GM10847 (cell line): ENCODE results near the gene CANT1.

Source experiments
- POLR2A ChIP-seq: IDR thresholded peaks from 2 replicates; pipeline ENCODE4 v1.6.1; 2011; ENCODE audit not compliant: insufficient read length; ENCODE audit errors: extremely low read depth

CANT1 gene

DNA sequence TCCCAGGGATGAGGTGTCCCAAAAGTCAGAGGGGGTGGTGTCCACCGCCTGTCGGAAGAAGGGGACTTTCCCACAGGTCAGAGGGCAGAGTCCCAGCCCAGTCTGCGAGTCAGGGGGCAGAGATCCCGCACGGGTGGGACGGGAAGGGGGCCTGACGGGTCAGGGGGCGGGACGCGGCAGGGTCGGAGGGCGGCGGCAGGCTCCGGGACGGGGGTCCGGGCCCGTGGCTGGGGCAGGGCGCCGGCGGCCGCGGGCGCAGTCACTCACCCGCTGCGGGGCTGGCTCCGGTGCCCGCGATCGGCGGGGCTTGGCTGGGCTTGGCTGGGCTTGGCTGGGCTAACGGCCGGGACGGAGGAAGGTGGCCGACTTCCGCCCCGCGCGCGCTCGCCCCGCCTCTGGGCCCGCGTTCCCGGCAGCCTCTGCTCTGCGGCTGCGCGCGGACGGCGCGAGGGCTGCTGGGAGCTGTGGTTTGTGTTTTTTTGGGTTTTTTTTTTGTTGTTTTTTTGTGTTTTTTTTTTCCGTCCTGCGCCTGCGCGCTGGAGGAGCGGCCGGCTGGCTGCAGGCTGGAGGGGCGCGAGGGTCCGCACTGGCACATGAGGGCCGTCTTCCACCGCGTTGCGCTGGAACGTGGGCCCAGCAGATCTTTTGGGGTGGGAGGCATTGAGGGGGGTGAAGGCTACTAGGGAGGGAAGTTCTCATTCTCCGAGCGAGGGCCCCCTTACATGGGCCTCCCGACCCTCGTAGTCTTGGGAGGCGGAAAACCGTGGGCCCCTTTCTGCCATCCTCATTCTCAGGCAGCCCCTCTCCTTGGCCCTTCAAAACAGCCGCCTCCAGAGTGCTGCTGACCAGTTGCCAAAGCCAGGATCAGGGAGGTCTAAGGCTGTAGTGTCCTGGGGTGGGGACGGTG, at the start of gene CANT1:
CANT1 (minus strand) TSS at position 368 of the 907 bp plus-strand sequence. CDS start 12,142 bp downstream, outside the sequence.
- TF ChIP-seq POLR2A, result peak; percentile 71

DNA sequence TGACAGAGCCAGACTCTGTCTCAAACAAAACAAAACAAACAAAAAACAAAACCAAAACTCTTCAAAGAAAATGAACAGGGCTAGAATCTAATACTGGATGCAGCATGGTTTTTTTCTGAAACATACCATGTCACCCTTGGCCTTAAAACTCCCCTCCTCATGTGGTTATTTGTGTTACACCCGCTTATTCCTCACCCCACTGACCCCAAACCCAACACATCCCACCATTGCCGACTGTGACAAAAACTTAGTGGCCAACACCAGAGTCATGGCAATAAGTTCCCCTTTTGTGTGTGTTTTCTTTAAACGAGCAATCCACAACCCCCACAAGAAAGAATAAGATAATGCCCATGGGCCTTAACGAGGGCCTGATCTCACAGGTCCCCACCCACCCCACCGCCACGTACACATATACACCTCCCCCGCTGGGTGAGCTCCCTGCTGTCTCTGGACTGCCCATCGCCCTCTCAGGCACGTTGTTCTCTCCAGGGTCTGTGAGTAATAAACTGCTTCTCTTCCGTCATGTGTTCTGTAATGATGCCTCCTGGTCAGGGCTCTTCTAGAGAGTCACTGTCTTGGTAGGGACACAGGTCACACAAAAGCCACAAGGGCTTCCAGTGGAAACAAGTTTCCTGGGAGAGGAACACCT, 48.3 kb upstream of the CANT1 start:
- TF ChIP-seq POLR2A, result no peak

DNA sequence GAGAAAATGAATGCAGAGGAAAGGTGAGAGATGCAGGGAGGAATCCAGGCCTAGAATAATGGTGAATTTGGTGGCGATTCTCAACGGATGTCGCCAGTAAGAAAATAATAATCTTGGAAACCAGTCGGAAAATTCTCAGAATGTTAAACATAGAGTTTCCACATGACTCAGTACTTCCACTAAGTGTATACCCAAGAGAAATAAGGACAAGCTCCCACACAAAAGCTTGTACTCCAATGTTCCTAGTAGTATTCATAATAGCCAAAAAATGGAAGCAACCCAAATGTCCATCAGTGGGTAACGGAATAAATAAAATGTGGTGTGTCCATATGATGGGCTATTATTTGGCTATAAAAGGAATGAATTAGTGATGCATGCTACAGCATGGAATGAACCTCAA, 45.6 kb upstream of the CANT1 start:
- TF ChIP-seq POLR2A, result no peak

DNA sequence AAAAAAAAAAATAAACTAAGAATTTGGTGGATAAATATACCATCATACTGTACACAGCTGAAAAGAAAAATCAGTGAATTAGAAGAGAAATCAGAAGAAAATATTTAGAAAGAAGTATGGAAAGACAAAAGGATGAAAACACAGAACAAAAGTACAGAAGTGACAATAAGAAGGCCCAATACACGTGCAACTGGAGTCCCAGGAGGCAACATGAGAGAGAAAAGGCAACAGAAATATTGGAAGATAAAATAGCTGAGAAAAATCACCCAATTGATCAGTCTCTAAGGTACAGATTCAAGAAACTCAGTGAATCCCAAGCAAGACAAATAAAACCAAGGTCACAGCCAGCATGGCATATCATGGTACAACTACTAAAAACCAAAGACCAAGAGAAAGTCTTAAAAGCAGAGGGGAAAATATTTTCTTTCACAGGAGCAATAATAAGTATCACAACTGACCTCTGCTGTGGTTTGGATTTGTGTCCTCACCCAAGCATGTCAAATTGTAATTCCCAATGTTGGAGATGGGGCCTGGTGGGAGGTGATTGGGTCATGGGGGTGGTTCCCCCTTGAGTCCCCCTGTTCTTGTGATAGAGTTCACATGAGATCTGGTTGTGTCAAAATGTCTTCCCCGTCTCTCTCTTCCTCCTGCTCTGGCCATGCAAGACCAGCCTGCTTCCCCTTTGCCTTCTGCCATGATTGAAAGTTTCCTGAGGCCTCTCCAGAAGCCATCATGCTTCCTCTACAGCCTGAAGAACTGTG, 44.8 kb upstream of the CANT1 start:
- TF ChIP-seq POLR2A, result no peak

DNA sequence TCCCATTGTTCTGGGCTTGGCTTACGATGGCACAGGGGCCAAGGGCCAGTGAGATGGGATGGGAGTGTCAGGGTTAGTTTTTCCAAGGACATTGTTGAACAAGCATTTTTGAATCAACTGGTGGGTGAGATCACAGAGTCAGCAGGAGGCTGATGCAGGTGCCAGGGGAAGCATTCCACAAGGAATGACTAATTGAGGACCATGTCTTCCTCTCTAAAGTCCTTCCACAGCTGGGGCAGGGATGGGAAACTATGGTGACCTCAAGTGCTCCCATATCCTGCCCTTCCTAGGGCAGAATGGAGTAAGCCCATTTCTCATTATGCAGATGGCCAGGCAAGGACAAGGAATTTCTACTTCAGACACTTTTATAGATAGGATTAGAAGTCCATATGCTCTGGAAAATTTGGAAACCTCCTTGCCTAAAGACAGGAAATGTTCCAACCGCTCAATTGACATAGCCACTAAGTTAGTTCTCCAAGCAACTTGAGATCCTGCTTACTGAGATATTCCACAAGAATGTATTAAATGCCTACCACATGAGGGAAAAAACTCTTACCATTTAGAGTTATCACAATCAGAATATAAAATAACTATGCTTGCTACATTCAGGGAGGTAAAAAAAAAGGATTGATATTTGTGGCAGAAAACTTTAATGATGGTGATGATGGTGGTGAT, 43.8 kb upstream of the CANT1 start:
- TF ChIP-seq POLR2A, result no peak

DNA sequence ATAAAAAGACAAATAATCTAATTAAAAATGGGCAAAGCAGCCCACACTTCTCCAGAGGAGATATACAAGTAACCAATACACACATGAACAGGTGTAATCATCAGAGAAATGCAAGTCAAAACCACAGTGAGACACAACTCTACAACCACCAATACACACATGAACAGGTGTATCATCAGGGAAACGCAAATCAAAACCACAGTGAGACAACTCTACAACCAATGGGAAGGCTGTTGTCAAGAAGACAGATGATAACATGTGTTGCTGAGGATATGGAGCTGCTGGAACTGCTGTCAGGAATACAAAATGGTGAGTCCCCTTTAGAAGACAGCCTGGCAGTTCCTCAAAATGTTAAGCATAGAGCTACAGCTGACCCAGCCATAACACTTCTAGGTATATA, 42.6 kb upstream of the CANT1 start:
- TF ChIP-seq POLR2A, result no peak

DNA sequence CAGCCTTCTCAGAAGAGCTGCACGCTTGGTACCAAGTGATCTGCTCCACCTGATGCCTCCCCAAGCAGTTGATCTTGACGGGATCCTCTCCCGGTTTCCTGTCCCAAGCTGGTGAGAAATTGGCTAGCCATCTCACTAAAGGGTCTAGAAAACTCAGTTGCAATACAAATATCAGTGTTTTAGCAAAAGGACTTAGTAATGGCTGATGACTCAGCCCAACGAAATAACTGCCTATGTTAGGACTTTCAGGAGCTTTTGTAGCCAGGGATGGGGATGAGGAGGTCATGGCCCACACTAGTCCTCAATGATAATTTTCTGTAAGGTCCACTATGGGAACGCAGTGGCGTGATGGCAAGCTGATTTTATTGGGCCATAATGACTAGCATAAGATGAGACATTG, 41.7 kb upstream of the CANT1 start:
- TF ChIP-seq POLR2A, result no peak

DNA sequence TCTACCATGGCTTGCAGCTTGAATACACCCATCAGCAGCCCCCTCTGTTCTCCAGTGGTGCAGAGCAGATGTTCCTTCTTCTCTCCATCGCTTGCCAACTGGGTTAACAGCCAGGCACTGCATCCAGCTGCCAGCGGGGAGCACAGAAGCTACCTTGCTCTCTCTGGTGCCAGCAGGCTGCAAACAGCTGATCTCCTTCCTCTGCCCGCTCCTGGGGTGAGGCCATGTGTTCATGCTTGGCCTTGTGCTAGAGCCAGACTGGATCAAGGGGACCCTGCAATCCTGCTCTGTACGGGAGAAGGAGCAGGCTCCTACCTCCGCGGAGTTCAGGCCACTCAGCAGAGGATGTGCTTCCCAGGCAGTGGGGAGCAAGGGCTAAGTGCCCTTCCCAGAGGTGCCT, 41.0 kb upstream of the CANT1 start:
- TF ChIP-seq POLR2A, result no peak

DNA sequence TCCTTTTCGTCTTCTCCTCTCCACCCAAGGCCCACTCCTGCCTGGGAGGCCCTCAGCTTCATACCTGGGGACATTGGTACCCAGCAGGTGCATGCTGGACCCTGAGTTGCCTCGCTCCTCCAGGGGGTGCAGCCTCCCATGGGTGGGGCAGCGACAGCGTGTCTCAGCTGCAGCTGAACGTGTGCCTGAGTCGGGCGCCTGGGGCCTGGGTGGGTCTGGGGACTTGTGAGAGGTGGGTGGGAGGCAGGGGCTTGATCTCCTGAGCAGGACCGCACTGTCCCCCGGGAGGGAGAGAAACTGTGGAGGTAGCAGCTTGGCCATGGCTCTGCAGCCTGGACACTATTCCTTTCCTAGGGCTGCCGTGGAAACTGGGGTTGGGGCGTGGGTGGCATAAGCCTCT, 40.3 kb upstream of the CANT1 start:
- no peak for TF ChIP-seq POLR2A

DNA sequence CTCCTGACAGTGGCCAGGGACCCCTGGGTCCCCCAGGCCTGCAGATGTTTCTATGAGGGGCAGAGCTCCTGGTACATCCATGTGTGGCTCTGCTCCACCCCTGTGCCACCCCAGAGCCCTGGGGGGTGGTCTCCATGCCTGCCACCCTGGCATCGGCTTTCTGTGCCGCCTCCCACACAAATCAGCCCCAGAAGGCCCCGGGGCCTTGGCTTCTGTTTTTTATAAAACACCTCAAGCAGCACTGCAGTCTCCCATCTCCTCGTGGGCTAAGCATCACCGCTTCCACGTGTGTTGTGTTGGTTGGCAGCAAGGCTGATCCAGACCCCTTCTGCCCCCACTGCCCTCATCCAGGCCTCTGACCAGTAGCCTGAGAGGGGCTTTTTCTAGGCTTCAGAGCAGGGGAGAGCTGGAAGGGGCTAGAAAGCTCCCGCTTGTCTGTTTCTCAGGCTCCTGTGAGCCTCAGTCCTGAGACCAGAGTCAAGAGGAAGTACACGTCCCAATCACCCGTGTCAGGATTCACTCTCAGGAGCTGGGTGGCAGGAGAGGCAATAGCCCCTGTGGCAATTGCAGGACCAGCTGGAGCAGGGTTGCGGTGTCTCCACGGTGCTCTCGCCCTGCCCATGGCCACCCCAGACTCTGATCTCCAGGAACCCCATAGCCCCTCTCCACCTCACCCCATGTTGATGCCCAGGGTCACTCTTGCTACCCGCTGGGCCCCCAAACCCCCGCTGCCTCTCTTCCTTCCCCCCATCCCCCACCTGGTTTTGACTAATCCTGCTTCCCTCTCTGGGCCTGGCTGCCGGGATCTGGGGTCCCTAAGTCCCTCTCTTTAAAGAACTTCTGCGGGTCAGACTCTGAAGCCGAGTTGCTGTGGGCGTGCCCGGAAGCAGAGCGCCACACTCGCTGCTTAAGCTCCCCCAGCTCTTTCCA, 39.5 kb upstream of the CANT1 start:
- TF ChIP-seq POLR2A, result no peak

DNA sequence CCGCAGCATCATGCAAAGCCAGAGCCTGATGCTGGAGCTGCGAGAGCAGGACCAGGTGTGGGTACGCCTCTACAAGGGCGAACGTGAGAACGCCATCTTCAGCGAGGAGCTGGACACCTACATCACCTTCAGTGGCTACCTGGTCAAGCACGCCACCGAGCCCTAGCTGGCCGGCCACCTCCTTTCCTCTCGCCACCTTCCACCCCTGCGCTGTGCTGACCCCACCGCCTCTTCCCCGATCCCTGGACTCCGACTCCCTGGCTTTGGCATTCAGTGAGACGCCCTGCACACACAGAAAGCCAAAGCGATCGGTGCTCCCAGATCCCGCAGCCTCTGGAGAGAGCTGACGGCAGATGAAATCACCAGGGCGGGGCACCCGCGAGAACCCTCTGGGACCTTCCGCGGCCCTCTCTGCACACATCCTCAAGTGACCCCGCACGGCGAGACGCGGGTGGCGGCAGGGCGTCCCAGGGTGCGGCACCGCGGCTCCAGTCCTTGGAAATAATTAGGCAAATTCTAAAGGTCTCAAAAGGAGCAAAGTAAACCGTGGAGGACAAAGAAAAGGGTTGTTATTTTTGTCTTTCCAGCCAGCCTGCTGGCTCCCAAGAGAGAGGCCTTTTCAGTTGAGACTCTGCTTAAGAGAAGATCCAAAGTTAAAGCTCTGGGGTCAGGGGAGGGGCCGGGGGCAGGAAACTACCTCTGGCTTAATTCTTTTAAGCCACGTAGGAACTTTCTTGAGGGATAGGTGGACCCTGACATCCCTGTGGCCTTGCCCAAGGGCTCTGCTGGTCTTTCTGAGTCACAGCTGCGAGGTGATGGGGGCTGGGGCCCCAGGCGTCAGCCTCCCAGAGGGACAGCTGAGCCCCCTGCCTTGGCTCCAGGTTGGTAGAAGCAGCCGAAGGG, 38.6 kb upstream of the CANT1 start:
- no peak for TF ChIP-seq POLR2A

DNA sequence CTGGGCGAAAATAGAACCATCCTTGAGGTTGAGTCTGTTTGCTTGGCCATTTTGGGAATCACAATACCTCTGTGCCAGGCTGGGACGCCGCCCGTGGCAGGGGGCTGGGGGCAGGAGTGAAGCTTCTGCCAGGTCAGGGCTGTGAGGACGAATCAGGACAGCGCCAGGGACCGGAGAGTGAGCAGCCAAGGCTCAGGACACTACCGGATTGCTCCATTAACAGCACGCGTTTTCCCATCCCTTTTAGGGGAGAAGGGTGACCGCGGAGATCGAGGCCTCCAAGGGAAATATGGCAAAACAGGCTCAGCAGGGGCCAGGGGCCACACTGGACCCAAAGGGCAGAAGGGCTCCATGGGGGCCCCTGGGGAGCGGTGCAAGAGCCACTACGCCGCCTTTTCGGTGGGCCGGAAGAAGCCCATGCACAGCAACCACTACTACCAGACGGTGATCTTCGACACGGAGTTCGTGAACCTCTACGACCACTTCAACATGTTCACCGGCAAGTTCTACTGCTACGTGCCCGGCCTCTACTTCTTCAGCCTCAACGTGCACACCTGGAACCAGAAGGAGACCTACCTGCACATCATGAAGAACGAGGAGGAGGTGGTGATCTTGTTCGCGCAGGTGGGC, 37.8 kb upstream of the CANT1 start:
- TF ChIP-seq POLR2A, result no peak

DNA sequence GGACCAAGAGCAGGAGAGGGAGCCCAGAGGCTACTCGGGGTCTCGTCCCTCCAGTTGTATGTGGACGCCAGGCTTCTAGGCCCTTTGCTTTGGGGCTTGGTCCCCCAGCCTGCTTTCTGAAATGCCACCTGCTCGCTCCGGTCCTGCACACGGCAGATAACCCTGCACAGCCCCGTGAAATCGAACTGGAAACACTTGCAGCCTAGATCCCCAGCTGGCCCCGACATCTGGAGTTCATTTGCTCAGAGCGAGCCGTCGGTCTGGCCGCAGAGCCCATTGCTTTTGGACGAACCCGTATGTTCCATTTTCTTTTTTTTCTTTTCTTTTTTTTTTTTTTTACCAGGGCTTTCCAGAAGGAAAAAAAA, 37.3 kb upstream of the CANT1 start:
- TF ChIP-seq POLR2A, result no peak
